GM12801 (cell line): Measurements from ENCODE around the gene PSMB1.

Experiments used
- CTCF ChIP-seq: IDR thresholded peaks from one replicate; pipeline ENCODE4 v1.5.1; 2011; ENCODE audit warnings: control low read depth; ENCODE audit not compliant: insufficient read length; ENCODE audit errors: extremely low read depth

Gene PSMB1

GRCh38 chr6:170578909-170579308, 25.8 kb upstream of the PSMB1 start:
- no peak for TF ChIP-seq CTCF

DNA sequence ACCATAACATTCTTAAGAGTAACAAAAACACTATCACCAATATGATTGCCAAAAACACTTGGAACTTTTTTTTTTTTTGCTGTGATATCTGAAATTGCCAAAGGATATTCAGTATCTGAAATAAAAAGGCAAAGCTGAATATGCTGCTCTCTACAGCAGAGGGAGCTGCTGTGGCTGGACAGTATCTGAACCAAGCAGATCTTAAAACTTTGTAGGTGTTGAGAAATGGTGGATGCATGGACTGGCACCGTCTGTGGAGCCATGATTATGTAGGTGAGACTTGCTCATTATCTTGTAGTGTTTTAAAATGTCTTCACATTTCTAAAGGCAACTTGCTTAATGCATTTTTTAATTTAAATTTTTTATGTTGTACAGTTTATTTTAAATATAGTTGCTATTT, 22.1 kb upstream of the PSMB1 start:
- TF ChIP-seq CTCF, result no peak

DNA sequence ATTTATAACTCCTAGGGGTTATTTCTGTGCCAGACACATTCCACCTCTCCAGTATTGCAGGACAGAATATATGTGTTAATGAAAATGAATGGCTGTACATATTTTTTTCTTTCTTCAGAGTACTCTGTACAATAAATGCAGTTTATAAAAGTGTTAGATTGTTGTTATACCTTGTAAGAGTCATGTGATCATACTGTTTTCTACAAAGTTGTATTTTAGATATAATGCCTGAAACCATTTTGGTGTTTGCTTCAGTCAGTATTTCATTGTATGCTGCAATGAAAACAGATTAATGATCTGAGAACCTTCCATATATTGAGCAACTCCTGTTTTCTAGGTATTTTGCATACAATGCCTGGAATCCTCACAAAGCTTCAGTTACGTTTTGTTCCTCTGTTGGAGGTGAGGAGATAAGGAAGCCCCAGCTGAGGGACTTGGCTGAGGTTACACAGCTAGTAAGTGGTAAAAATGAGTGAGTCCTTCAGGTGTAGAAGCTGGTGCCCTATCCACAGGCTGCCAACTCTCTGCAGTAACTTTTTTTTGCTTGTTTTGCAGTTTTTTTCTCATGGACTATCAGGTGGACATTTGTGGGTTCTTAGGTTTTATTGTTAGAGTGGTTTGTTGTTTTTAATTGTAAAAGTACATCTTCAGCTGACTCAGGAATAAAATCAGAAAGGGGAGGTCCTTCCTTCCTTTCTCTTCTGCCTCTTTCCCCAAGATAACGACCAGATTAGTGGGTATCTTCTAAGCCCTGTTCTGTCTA, 19.8 kb upstream of the PSMB1 start:
- TF ChIP-seq CTCF, result no peak

GRCh38 chr6:170564936-170565530, 11.9 kb upstream of the PSMB1 start:
- no peak for TF ChIP-seq CTCF

- no peak for TF ChIP-seq CTCF
Measured at GRCh38 chr6:170561555-170561954, 8.4 kb upstream of the PSMB1 start.

DNA sequence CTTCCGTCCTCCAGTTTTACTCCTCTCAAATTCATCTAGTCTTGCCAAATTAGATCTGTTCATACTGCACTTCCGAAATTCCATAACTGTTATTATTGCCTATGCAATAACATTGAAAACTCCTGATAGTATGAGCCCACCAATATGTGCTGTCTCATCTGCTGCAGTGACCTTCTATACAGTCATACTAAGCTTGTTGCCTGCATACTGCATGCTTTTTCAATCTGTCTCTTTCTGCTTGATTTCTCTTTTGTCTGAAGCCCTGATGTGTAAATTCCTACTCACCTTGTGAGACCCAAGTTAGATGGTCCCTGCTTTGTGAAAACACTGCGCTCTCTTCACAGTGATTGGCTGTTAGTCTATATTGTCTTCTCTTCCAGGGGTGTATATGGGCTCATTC, 2.2 kb upstream of the PSMB1 start:
- no peak for TF ChIP-seq CTCF

- TF ChIP-seq CTCF, result no peak
Measured at GRCh38 chr6:170554796-170555137, 1.7 kb upstream of the PSMB1 start.
